Measurements from ENCODE around the gene TEKT3. TPM values are rescaled to one million over a fixed set of nuclear protein-coding genes. Genes with fewer than 3 reads are reported as not detected.

Gene TEKT3
- total RNA-seq, 1 donor from 2014 or later, result not detected

DNA sequence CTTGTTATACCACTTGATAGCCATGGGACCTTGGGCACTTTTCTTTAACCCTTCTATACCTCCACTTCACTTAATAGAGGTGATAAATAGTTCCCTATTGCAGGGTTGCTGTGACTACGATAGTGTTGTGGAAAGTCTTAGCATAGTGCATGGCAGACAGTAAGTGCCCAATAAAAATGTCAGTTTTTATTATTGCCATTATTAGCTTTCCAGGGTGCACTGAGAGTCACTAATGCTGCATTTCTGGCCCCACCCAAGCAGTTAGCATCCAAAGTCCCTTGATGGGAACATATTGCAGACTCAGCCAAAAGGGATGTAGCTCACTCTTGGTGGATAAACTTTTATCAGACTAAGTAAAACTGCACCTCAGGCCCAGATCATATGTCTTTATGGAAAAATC, 41.5 kb upstream of the TEKT3 start:
- no peaks in the 10 kb centered on the region for H3K27me3 ChIP-seq (ENCODE audit: control insufficient read depth, insufficient read depth, low read length)
- H3K36me3 ChIP-seq (ENCODE audit: control insufficient read depth, insufficient read depth, low read length), result no peaks in the 10 kb centered on the region
- no peak for TF ChIP-seq CTCF (IDR thresholded peaks at IDR 0.05; ENCODE audit: insufficient read depth, low read length, severe bottlenecking)
- FAIRE-seq, result no peak
- no peak for DNase-seq (ENCODE audit: low read depth)
- H3K4me3 ChIP-seq (ENCODE audit: low read depth, low read length), result no peak overlapping the region

- Histone ChIP-seq H3K4me3 (ENCODE audit: low read depth, low read length) (no peak overlapping the region), H3K36me3 (ENCODE audit: control insufficient read depth, insufficient read depth, low read length) (no peaks in the 10 kb centered on the region), H3K27me3 (ENCODE audit: control insufficient read depth, insufficient read depth, low read length) (no peaks in the 10 kb centered on the region)
- DNase-seq (ENCODE audit: low read depth), result peak; percentile 54
- no peak for FAIRE-seq
- TF ChIP-seq CTCF (IDR thresholded peaks at IDR 0.05; ENCODE audit: insufficient read depth, low read length, severe bottlenecking), result no peak
Observed at GRCh38 chr17:15381707-15382106, 40.3 kb upstream of the TEKT3 start.

GRCh38 chr17:15380446-15380845, 39.0 kb upstream of the TEKT3 start:
- DNase-seq (ENCODE audit: low read depth), result no peak
- no peak for FAIRE-seq
- H3K36me3 ChIP-seq (ENCODE audit: control insufficient read depth, insufficient read depth, low read length), result no peaks in the 10 kb centered on the region
- H3K4me3 ChIP-seq (ENCODE audit: low read depth, low read length), result no peak overlapping the region
- H3K27me3 ChIP-seq (ENCODE audit: control insufficient read depth, insufficient read depth, low read length), result no peaks in the 10 kb centered on the region
- no peak for TF ChIP-seq CTCF (IDR thresholded peaks at IDR 0.05; ENCODE audit: insufficient read depth, low read length, severe bottlenecking)

- H3K4me3 ChIP-seq (ENCODE audit: low read depth, low read length), result no peak overlapping the region
- FAIRE-seq, result no peak
Observed at GRCh38 chr17:15379659-15380058, 38.3 kb upstream of the TEKT3 start.

GRCh38 chr17:15378243-15378642, 36.8 kb upstream of the TEKT3 start:
- DNase-seq (ENCODE audit: low read depth), result no peak
- FAIRE-seq, result no peak
- no peaks in the 10 kb centered on the region for H3K27me3 ChIP-seq (ENCODE audit: control insufficient read depth, insufficient read depth, low read length)
- TF ChIP-seq CTCF (IDR thresholded peaks at IDR 0.05; ENCODE audit: insufficient read depth, low read length, severe bottlenecking), result no peak
- H3K4me3 ChIP-seq (ENCODE audit: low read depth, low read length), result no peak overlapping the region
- H3K36me3 ChIP-seq (ENCODE audit: control insufficient read depth, insufficient read depth, low read length), result no peaks in the 10 kb centered on the region

More at GRCh38 chr17:15379659-15380058, 38.3 kb upstream of the TEKT3 start:
- DNase-seq (ENCODE audit: low read depth), result no peak
- no peak for TF ChIP-seq CTCF (IDR thresholded peaks at IDR 0.05; ENCODE audit: insufficient read depth, low read length, severe bottlenecking)
- no peaks in the 10 kb centered on the region for H3K36me3 ChIP-seq (ENCODE audit: control insufficient read depth, insufficient read depth, low read length)
- no peaks in the 10 kb centered on the region for H3K27me3 ChIP-seq (ENCODE audit: control insufficient read depth, insufficient read depth, low read length)

DNA sequence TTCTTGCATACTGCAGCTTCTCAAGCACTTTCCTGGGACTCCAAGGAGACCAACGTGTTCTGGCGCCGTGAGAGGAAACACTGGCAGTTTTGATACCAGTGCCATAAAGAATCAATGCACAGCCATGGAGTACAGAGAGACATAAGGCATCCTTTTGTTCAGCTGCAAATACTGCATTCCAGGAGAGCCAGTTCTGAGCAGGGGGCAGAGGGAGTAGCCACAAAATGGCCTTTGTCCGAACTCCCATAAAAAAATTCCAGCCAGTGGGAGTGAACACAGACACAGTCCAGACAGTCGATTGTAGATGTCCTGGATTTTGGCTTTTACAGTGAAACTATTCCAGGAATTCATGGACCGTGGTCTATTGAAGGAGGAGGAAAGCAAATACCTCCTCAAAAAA, 36.2 kb upstream of the TEKT3 start:
- Histone ChIP-seq H3K4me3 (ENCODE audit: low read depth, low read length) (no peak overlapping the region), H3K36me3 (ENCODE audit: control insufficient read depth, insufficient read depth, low read length) (no peaks in the 10 kb centered on the region), H3K27me3 (ENCODE audit: control insufficient read depth, insufficient read depth, low read length) (no peaks in the 10 kb centered on the region)
- FAIRE-seq (no peak), DNase-seq (ENCODE audit: low read depth) (no peak)
- no peak for TF ChIP-seq CTCF (IDR thresholded peaks at IDR 0.05; ENCODE audit: insufficient read depth, low read length, severe bottlenecking)

Data from bronchial epithelial cell (primary cell).